OCI-LY1 (cell line): ENCODE measurements around the gene SFSWAP.

Source experiments
- EZH2 ChIP-seq: fragments of 200-600 bp; sonication (generic), shearing (Covaris generic); IDR thresholded peaks from 2 replicates; pipeline ENCODE4 v1.8.0; 2017; ENCODE audit warnings: borderline replicate concordance, mixed run types, mild to moderate bottlenecking, antibody characterized with exemption, low read length, moderate library complexity, mixed read lengths
- TF ChIP-seq, protein P1 (sequence below): fragments of 200-600 bp; sonication (generic), shearing (Covaris generic); IDR thresholded peaks from 2 replicates; pipeline ENCODE4 v1.5.1; 2017; ENCODE audit warnings: mild to moderate bottlenecking, antibody characterized with exemption, low read length, moderate library complexity, mixed read lengths

DNA sequence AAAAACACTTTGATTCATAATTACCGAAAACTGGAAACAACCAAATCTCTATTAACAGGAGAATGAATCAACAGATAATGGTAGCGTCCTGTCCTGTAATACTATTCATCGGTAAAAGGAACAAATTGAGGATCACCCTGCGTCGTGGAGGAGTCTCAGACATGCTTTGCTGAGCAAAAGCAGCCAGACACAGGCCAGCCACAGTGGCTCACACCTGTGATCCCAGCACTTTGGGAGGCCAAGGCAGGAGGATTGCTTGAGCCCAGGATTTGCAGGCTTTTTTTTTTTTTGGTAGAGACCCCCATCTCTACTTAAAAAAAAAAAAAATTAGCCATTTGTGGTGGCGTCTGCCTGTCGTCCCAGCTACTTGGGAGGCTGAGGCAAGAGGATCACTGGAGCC, 83.2 kb downstream of the SFSWAP start:
- no peak for TF ChIP-seq EZH2
- TF ChIP-seq, protein P1, sequence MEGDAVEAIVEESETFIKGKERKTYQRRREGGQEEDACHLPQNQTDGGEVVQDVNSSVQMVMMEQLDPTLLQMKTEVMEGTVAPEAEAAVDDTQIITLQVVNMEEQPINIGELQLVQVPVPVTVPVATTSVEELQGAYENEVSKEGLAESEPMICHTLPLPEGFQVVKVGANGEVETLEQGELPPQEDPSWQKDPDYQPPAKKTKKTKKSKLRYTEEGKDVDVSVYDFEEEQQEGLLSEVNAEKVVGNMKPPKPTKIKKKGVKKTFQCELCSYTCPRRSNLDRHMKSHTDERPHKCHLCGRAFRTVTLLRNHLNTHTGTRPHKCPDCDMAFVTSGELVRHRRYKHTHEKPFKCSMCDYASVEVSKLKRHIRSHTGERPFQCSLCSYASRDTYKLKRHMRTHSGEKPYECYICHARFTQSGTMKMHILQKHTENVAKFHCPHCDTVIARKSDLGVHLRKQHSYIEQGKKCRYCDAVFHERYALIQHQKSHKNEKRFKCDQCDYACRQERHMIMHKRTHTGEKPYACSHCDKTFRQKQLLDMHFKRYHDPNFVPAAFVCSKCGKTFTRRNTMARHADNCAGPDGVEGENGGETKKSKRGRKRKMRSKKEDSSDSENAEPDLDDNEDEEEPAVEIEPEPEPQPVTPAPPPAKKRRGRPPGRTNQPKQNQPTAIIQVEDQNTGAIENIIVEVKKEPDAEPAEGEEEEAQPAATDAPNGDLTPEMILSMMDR = no peak
